AG08395 (cell line): ENCODE results near the gene SNX6.
"Not testable (repeated sequence)": the region's sequence is repeated elsewhere in the genome, so short reads cannot be mapped to it uniquely, and the experiment has no call there.

Experiments
- DNase-seq: peaks from one replicate; pipeline ENCODE4 v3.0.0; 2012; ENCODE audit warnings: mixed read lengths, low spot score

SNX6 gene

GRCh38 chr14:34521071-34521470 is 108.9 kb downstream of the SNX6 start:
- not testable (repeated sequence) for DNase-seq

DNA sequence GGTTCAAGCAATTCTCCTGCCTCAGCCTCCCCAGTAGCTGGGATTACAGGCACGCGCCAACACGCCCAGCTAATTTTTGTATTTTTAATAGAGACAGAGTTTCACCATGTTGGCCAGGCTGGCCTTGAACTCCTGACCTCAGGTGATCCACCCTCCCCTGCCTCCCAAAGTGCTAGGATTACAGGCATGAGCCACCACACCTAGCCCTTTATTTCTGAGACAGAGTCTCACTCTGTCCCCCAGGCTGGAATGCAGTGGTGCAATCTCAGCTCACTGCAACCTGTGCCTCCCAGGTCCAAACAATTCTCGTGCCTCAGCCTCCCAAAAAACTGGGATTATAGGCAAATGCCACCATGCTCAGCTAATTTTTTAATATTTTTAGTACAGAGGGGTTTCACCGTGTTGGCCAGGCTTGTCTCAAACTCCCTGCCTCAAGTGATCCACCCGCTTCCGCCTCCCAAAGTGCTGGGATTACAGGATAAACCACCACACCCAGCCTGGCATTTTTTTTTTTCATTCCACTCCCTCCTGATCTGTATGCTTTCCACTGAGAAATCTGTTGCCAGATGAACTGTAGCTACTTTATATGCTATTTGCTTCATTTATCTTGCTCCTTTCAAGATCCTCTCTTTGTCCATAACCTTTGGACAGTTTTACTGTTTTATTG is 109.5 kb downstream of the SNX6 start:
- not testable (repeated sequence) for DNase-seq
